HL-60/S4 treated with retinoic acid at 250 ng/mL for 4 days and 3 days (cell line): ENCODE data around the gene GRIN2C.

Experiments used
- in situ Hi-C: fragments of 300-500 bp; cut with MboI; formaldehyde crosslinking; loops from 2 replicates; pipeline ENCODE4 v1.7.0; 2022; ENCODE audit warnings: low sequenced_read_pairs

The GRIN2C gene

GRCh38 chr17:74805591-74805991 is 54.1 kb downstream of the GRIN2C start:
- in situ Hi-C loops: no loop called here

- in situ Hi-C loops: no loop called here
Observed at GRCh38 chr17:74804683-74805082, 55.0 kb downstream of the GRIN2C start.

- in situ Hi-C loops: no loop called here
Observed at GRCh38 chr17:74803971-74804370, 55.7 kb downstream of the GRIN2C start.

GRCh38 chr17:74803388-74803930 is 56.2 kb downstream of the GRIN2C start:
- in situ Hi-C loops: no loop called here

GRCh38 chr17:74801896-74802295 is 57.8 kb downstream of the GRIN2C start:
- in situ Hi-C loops: no loop called here

- in situ Hi-C loops: no loop called here
Observed at GRCh38 chr17:74800531-74800930, 59.2 kb downstream of the GRIN2C start.

GRCh38 chr17:74799097-74799496 is 60.6 kb downstream of the GRIN2C start:
- in situ Hi-C loops: loop anchor here (10.0 kb wide), 1 partner anchor 56 kb away; the partner anchor contains the start of gene GRIN2C

- in situ Hi-C loops: loop anchor here (10.0 kb wide), 1 partner anchor 57 kb away; the partner anchor contains the start of gene GRIN2C
Observed at GRCh38 chr17:74798239-74798707, 61.4 kb downstream of the GRIN2C start.

- in situ Hi-C loops: loop anchor here (10.0 kb wide), 1 partner anchor 57 kb away; the partner anchor contains the start of gene GRIN2C
Observed at GRCh38 chr17:74797824-74798223, 61.9 kb downstream of the GRIN2C start.

GRCh38 chr17:74796866-74797265 is 62.8 kb downstream of the GRIN2C start:
- in situ Hi-C loops: loop anchor here (10.0 kb wide), 1 partner anchor 58 kb away; the partner anchor contains the start of gene GRIN2C

GRCh38 chr17:74796211-74796610 is 63.5 kb downstream of the GRIN2C start:
- in situ Hi-C loops: loop anchor here (10.0 kb wide), 1 partner anchor 59 kb away; the partner anchor contains the start of gene GRIN2C

- in situ Hi-C loops: loop anchor here (10.0 kb wide), 1 partner anchor 59 kb away; the partner anchor contains the start of gene GRIN2C
Observed at GRCh38 chr17:74795327-74796020, 64.2 kb downstream of the GRIN2C start.

GRCh38 chr17:74792586-74793105 is 67.0 kb downstream of the GRIN2C start:
- in situ Hi-C loops: loop anchor here (10.0 kb wide), 1 partner anchor 62 kb away; the partner anchor contains the start of gene GRIN2C
